Vagina (tissue), 2 donors: ENCODE data around the gene ADCY9. TPM values are rescaled to one million over a fixed set of nuclear protein-coding genes. Genes with fewer than 3 reads are reported as not detected.

ENCODE experiments used
- DNase-seq, 2 donors: peaks; one replicate each; pipeline ENCODE4 v3.0.0-alpha.2; 2017; ENCODE audit errors: extremely low spot score in 2 of 2
- H3K27ac ChIP-seq: fragments of 200-600 bp; sonication (generic); one replicate; pipeline ENCODE4 v1.5.1; 2019
- H3K27me3 ChIP-seq: fragments of 200-600 bp; sonication (generic); one replicate; pipeline ENCODE4 v1.5.1; 2019
- H3K36me3 ChIP-seq, 2 donors: fragments of 200-600 bp; sonication (generic); one replicate each; pipeline ENCODE4 v1.5.1; 2017 to 2019
- H3K4me1 ChIP-seq: fragments of 200-600 bp; sonication (generic); one replicate; pipeline ENCODE4 v1.5.1; 2019
- H3K4me3 ChIP-seq, 2 donors: fragments of 200-600 bp; sonication (generic); 1 replicate in 1 of 2; 2 replicates in 1 of 2; pipeline ENCODE4 v1.5.1; 2016 to 2019
- H3K9me3 ChIP-seq: fragments of 200-600 bp; sonication (generic); one replicate; pipeline ENCODE4 v1.5.1; 2019
- POLR2A ChIP-seq, 2 donors: fragments of 450-650 bp; IDR thresholded peaks; one replicate each; pipeline ENCODE4 v1.6.1; 2017; ENCODE audit warnings: antibody characterized with exemption in 2 of 2, mild to moderate bottlenecking in 2 of 2, moderate library complexity in 2 of 2
- POLR2AphosphoS5 ChIP-seq, 2 donors: sonication (generic); formaldehyde crosslinking; IDR thresholded peaks; one replicate each; pipeline ENCODE4 v1.9.0; 2017; ENCODE audit warnings: antibody characterized with exemption in 2 of 2, mild to moderate bottlenecking in 2 of 2, low read depth in 1 of 2; ENCODE audit not compliant: insufficient read depth in 1 of 2
- intact Hi-C: fragments of 100-400 bp; cut with DNase I; formaldehyde crosslinking; loops from one replicate; pipeline ENCODE4 v1.15.1; 2023
- total RNA-seq: library from RNA; depleted of rRNA; stranded (reverse); fragments of >200 nt; gene quantifications from one replicate; pipeline ENCODE4 v1.2.3, GENCODE V29; 2016
- TF ChIP-seq, protein P1 (sequence below), 3 experiments: fragments of 450-650 bp in 2 of 3; fragments of 200-600 bp in 1 of 3; sonication (generic) in 1 of 3; IDR thresholded peaks; one replicate each; pipeline ENCODE4 v1.5.1; 2017 to 2019; ENCODE audit warnings: antibody characterized with exemption in 3 of 3, mild to moderate bottlenecking in 2 of 3, moderate library complexity in 2 of 3

Gene ADCY9
- total RNA-seq, 1 donor from 2014 or later: 16.9 TPM

DNA sequence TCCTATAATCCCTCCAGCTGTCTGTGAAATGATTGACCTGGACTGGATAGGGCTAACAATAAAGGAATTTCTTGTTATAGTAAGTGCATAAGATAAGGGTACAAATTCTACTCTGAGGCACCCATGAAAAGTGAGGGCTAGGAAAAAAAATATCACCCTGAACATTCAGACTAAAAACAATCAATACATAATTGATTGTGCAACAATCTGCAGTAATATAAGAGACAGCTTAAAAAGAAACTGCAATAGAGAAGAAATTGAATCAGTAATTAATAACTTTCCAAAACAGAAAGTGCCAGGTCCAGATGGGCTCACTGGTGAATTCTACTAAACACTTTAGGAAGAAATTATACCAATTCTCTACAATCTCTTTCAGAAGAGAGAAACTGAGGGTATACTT lies 191.5 kb downstream of the ADCY9 start:
- intact Hi-C loops: no loop called here
- Histone ChIP-seq H3K27ac (no peak overlapping the region), H3K27me3 (no peaks in the 10 kb centered on the region), H3K9me3 (no peaks in the 10 kb centered on the region), H3K4me1 (no peaks in the 10 kb centered on the region), H3K36me3 (no peaks in the 10 kb centered on the region), H3K4me3 (no peak overlapping the region)
- DNase-seq: no peak
- TF ChIP-seq POLR2AphosphoS5 (IDR thresholded peaks at IDR 0.05; ENCODE audit: insufficient read depth in 1 of 2, low read depth in 1 of 2) (no peak), POLR2A (IDR thresholded peaks at IDR 0.05) (no peak)
- TF ChIP-seq, protein P1, sequence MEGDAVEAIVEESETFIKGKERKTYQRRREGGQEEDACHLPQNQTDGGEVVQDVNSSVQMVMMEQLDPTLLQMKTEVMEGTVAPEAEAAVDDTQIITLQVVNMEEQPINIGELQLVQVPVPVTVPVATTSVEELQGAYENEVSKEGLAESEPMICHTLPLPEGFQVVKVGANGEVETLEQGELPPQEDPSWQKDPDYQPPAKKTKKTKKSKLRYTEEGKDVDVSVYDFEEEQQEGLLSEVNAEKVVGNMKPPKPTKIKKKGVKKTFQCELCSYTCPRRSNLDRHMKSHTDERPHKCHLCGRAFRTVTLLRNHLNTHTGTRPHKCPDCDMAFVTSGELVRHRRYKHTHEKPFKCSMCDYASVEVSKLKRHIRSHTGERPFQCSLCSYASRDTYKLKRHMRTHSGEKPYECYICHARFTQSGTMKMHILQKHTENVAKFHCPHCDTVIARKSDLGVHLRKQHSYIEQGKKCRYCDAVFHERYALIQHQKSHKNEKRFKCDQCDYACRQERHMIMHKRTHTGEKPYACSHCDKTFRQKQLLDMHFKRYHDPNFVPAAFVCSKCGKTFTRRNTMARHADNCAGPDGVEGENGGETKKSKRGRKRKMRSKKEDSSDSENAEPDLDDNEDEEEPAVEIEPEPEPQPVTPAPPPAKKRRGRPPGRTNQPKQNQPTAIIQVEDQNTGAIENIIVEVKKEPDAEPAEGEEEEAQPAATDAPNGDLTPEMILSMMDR (IDR thresholded peaks at IDR 0.05): no peak

DNA sequence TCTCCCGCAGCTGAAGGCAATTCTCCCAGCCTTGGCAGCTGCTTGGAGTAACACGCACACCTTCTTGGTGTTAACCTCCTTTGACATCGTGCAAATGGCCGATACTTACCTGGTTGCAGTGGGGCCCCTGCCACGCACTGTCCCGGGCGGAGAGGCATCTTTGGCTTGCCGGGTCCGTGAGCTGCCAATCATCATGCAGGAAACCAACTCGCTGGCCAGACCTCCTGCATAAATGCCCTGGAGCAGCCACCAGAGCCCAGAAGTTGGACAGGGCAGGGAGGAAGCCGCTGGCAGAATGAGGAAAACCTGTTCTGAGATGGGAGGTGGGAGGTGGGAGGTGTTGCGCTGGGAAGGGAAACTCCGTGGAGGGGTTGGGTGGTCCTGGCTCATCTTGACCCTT lies 194.0 kb downstream of the ADCY9 start:
- H3K4me1 ChIP-seq: no peaks in the 10 kb centered on the region
- no peak overlapping the region for H3K4me3 ChIP-seq
- no peaks in the 10 kb centered on the region for H3K9me3 ChIP-seq
- H3K27ac ChIP-seq: no peak overlapping the region
- no peaks in the 10 kb centered on the region for H3K27me3 ChIP-seq
- no peaks in the 10 kb centered on the region for H3K36me3 ChIP-seq
- TF ChIP-seq, protein P1 (IDR thresholded peaks at IDR 0.05): no peak
- no peak for TF ChIP-seq POLR2A (IDR thresholded peaks at IDR 0.05)
- no peak for DNase-seq
- intact Hi-C loops: no loop called here

DNA sequence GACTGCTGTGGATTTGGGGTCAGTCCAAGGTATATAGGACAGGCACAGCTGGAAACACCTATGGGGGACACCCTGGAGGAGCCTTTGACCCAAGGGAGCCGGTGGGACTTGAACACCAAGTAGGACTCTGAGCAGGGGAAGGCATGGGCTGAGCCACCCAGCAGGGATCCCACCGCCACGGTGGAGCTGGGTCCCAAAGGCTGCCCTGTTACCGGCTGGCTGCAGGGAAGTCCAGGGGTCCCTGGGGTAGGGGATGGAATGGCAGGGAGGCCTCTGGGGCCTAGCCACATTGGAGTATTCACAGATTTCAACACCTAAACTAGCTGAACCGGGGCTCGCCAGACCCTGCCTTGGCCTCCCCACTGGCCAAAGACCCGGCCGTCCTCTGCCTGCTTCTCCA lies 196.0 kb downstream of the ADCY9 start:
- Histone ChIP-seq H3K27me3 (no peaks in the 10 kb centered on the region), H3K27ac (no peak overlapping the region), H3K36me3 (no peaks in the 10 kb centered on the region), H3K4me1 (no peaks in the 10 kb centered on the region), H3K9me3 (no peaks in the 10 kb centered on the region), H3K4me3 (no peak overlapping the region)
- intact Hi-C loops: no loop called here
- DNase-seq: no peak
- TF ChIP-seq POLR2AphosphoS5 (IDR thresholded peaks at IDR 0.05; ENCODE audit: insufficient read depth in 1 of 2, low read depth in 1 of 2) (no peak), POLR2A (IDR thresholded peaks at IDR 0.05) (no peak)
- TF ChIP-seq, protein P1 (IDR thresholded peaks at IDR 0.05): no peak

DNA sequence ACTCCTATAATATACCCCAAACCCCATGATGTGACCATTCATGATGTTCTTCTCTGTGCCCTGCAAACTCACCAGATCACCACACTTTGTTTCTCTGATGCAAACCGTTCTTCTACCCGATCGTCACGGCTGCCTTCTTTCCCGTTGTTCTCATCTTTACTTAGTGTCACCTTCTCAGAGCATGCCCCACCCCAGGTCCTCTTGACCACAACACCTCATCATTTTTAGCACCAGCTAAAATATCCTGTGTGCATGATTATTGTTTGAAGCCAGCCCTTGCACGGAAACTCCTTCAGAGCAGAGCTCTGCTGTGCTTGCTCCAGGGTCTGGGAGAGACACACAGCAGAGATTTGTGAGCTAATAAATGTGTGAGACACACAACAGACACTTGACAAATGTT lies 196.8 kb downstream of the ADCY9 start:
- intact Hi-C loops: no loop called here
- Histone ChIP-seq H3K4me1 (no peaks in the 10 kb centered on the region), H3K36me3 (no peaks in the 10 kb centered on the region), H3K27me3 (no peaks in the 10 kb centered on the region), H3K4me3 (no peak overlapping the region), H3K9me3 (no peaks in the 10 kb centered on the region), H3K27ac (no peak overlapping the region)
- TF ChIP-seq POLR2A (IDR thresholded peaks at IDR 0.05): no peak
- no peak for TF ChIP-seq POLR2AphosphoS5 (IDR thresholded peaks at IDR 0.05; ENCODE audit: insufficient read depth in 1 of 2, low read depth in 1 of 2)
- TF ChIP-seq, protein P1 (IDR thresholded peaks at IDR 0.05): no peak
- no peak for DNase-seq

DNA sequence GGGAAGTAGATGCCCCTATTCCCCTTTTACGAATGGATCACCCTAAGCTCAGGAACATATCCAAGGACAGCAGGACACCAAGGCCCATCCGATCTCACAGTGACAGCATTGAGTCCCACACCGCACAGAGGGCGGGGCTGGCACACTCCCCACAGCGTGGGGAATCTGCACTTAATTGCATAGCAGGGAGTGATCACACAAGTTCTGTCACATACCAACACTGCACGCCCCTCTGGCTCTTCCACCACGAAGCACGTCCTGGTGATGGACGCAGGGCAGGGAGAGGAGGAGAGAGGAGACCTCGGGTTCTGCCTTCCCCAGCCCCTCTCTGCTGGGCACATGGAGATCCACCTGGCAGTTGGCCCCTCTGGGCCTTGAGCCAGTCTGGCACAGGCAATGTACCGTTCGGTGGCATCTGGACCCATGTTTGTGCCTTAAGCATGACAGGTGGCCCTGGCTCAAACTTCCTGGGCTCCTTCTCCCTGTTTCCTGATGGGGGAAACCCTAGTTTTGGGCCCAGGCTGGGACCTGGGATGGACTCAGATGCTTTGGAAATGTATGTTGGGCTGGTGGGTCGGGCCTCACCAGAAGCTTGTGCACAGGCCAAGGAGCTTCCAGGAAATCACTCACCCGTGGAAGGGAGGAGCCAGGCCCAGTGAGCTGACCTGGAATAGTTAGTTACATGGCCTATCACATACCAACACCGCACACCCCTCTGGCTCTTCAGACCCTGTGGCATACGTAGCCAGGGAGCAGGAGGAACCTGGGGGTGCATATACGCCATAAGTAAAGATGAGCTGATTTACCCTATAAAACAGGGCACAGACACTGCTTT lies 200.6 kb downstream of the ADCY9 start:
- Histone ChIP-seq H3K4me3 (no peak overlapping the region), H3K9me3 (no peaks in the 10 kb centered on the region), H3K36me3 (no peaks in the 10 kb centered on the region), H3K4me1 (no peaks in the 10 kb centered on the region), H3K27ac (no peak overlapping the region), H3K27me3 (no peaks in the 10 kb centered on the region)
- TF ChIP-seq, protein P1 (IDR thresholded peaks at IDR 0.05): no peak
- TF ChIP-seq POLR2A (IDR thresholded peaks at IDR 0.05): no peak
- TF ChIP-seq POLR2AphosphoS5 (IDR thresholded peaks at IDR 0.05; ENCODE audit: insufficient read depth in 1 of 2, low read depth in 1 of 2): no peak
- no peak for DNase-seq
- intact Hi-C loops: no loop called here
